SK-N-SH (cell line): ENCODE results near the gene AAMDC. TPM values are rescaled to one million over a fixed set of nuclear protein-coding genes. Genes with fewer than 3 reads are reported as not detected.

Source experiments
- CTCF ChIA-PET: fragments of 300-600, 350-600 bp; formaldehyde crosslinking; extraction: SDS; loops from one replicate; lab custom pipeline; 2021; lab: Yijun Ruan, JAX
- POLR2A ChIA-PET: fragments of 350-600 bp; sonication (Branson Sonifier 250); formaldehyde crosslinking; extraction: SDS; loops from one replicate; lab custom pipeline; 2020; ENCODE audit warnings: antibody characterized with exemption, inconsistent platforms; lab: Yijun Ruan, JAX
- DNase-seq: peaks from one replicate; pipeline ENCODE4 v3.0.0; 2012
- H2AFZ ChIP-seq: fragments of 200-600 bp; sonication (generic); 2 replicates; pipeline ENCODE4 v1.8.1; 2016; ENCODE audit warnings: antibody characterized with exemption, mild to moderate bottlenecking, low read depth
- H3F3A ChIP-seq: fragments of 200-600 bp; sonication (generic); replicated peaks from 2 replicates; pipeline ENCODE3; 2016; ENCODE audit warnings: antibody characterized with exemption, mild to moderate bottlenecking; ENCODE audit not compliant: insufficient read depth
- H3K27ac ChIP-seq, 2 experiments: fragments of 200-500 bp in 1 of 2; fragments of 200-600 bp in 1 of 2; sonication (Bioruptor generic) in 1 of 2; sonication (generic), shearing (Covaris generic) in 1 of 2; 2 replicates each; pipeline versions ENCODE4 v1.5.1 to v1.6.1; 2014 to 2016; ENCODE audit warnings: low read depth in 2 of 2, inconsistent platforms in 1 of 2, low read length in 1 of 2, mild to moderate bottlenecking in 1 of 2, mixed read lengths in 1 of 2
- H3K27me3 ChIP-seq: fragments of 200-600 bp; sonication (generic), shearing (Covaris generic); 2 replicates; pipeline ENCODE4 v1.6.1; 2016; ENCODE audit warnings: mixed run types; ENCODE audit not compliant: insufficient read depth
- H3K36me3 ChIP-seq, 2 experiments: fragments of 200-500 bp in 1 of 2; fragments of 200-600 bp in 1 of 2; sonication (Bioruptor generic) in 1 of 2; sonication (generic) in 1 of 2; replicated peaks in 1 of 2; 2 replicates each; pipeline versions ENCODE3 to v1.5.1; 2014 to 2016; ENCODE audit warnings: low read length in 1 of 2, mild to moderate bottlenecking in 1 of 2; ENCODE audit not compliant: insufficient read depth in 2 of 2, control insufficient read depth in 1 of 2
- H3K4me1 ChIP-seq, 2 experiments: fragments of 200-500 bp in 1 of 2; fragments of 200-600 bp in 1 of 2; sonication (Bioruptor generic) in 1 of 2; sonication (generic), shearing (Covaris generic) in 1 of 2; 2 replicates each; pipeline versions ENCODE4 v1.5.1 to v1.6.1; 2014 to 2016; ENCODE audit warnings: low read depth in 1 of 2, low read length in 1 of 2, mixed run types in 1 of 2; ENCODE audit not compliant: insufficient read depth in 2 of 2, control insufficient read depth in 1 of 2
- H3K4me2 ChIP-seq: fragments of 200-600 bp; sonication (generic), shearing (Covaris generic); 2 replicates; pipeline ENCODE4 v1.6.1; 2017; ENCODE audit warnings: mixed run types
- H3K4me3 ChIP-seq, 2 experiments: fragments of 200-500 bp in 1 of 2; fragments of 200-600 bp in 1 of 2; sonication (Bioruptor generic) in 1 of 2; sonication (generic), shearing (Covaris generic) in 1 of 2; 2 replicates each; pipeline versions ENCODE4 v1.5.1 to v1.8.1; 2014 to 2016; ENCODE audit warnings: low read depth in 2 of 2, inconsistent platforms in 1 of 2, low read length in 1 of 2, mild to moderate bottlenecking in 1 of 2, mixed read lengths in 1 of 2, moderate library complexity in 1 of 2
- H3K79me2 ChIP-seq: fragments of 200-600 bp; sonication (generic); 2 replicates; pipeline ENCODE4 v1.8.1; 2017; ENCODE audit warnings: mild to moderate bottlenecking; ENCODE audit not compliant: insufficient read depth
- H3K9ac ChIP-seq: fragments of 200-600 bp; sonication (generic); 2 replicates; pipeline ENCODE4 v1.6.1; 2017; ENCODE audit warnings: mixed run types
- H3K9me2 ChIP-seq: fragments of 200-600 bp; sonication (generic); 2 replicates; pipeline ENCODE4 v1.6.1; 2017; ENCODE audit warnings: mixed run types
- H3K9me3 ChIP-seq: fragments of 200-600 bp; sonication (generic); 2 replicates; pipeline ENCODE4 v1.6.1; 2017; ENCODE audit warnings: mixed run types, mild to moderate bottlenecking, moderate library complexity
- H4K20me1 ChIP-seq: fragments of 200-600 bp; sonication (generic); 2 replicates; pipeline ENCODE4 v1.6.1; 2017; ENCODE audit warnings: mild to moderate bottlenecking, mixed run types; ENCODE audit not compliant: insufficient read depth
- ELF1 ChIP-seq: IDR thresholded peaks from 2 replicates; pipeline ENCODE4 v1.4.0; 2012
- EP300 ChIP-seq, 2 experiments: IDR thresholded peaks; 2 replicates each; pipeline versions ENCODE4 v1.4.0 to v1.6.1; 2012; ENCODE audit warnings: borderline replicate concordance in 1 of 2, low read depth in 1 of 2, low read length in 1 of 2
- FOSL2 ChIP-seq: IDR thresholded peaks from 2 replicates; pipeline ENCODE4 v1.4.0; 2012; ENCODE audit warnings: low read depth, mild to moderate bottlenecking, moderate library complexity, borderline replicate concordance
- GABPA ChIP-seq: IDR thresholded peaks from 2 replicates; pipeline ENCODE4 v1.4.0; 2012; ENCODE audit warnings: low read depth, mild to moderate bottlenecking
- JUND ChIP-seq: IDR thresholded peaks from 2 replicates; pipeline ENCODE4 v1.4.0; 2012
- MEF2A ChIP-seq: IDR thresholded peaks from 2 replicates; pipeline ENCODE4 v1.4.0; 2012; ENCODE audit warnings: low read depth, borderline replicate concordance
- PBX3 ChIP-seq: IDR thresholded peaks from 2 replicates; pipeline ENCODE4; 2012
- POLR2AphosphoS5 ChIP-seq: IDR thresholded peaks from 2 replicates; pipeline ENCODE4 v1.6.1; 2012; ENCODE audit warnings: low read depth, low read length
- RXRA ChIP-seq: IDR thresholded peaks from 2 replicates; pipeline ENCODE4 v1.4.0; 2012; ENCODE audit warnings: low read depth, mild to moderate bottlenecking, borderline replicate concordance
- SIN3A ChIP-seq: IDR thresholded peaks from 2 replicates; pipeline ENCODE4 v1.6.1; 2012; ENCODE audit warnings: low read depth, mild to moderate bottlenecking, low read length, moderate library complexity, borderline replicate concordance
- SMC3 ChIP-seq: IDR thresholded peaks from 2 replicates; pipeline ENCODE4 v1.6.1; 2012; ENCODE audit warnings: low read depth, low read length, improper control_type of control experiment
- TCF12 ChIP-seq: IDR thresholded peaks from 2 replicates; pipeline ENCODE4 v1.4.0; 2012
- TEAD4 ChIP-seq: IDR thresholded peaks from 2 replicates; pipeline ENCODE4 v1.4.0; 2012; ENCODE audit warnings: mild to moderate bottlenecking, borderline replicate concordance; ENCODE audit not compliant: insufficient read depth
- USF2 ChIP-seq: fragments of 150-350 bp; IDR thresholded peaks from 2 replicates; pipeline ENCODE4 v1.6.1; 2017; ENCODE audit warnings: antibody characterized with exemption, low read length, low read depth, borderline replicate concordance
- WGBS: methylation state at CpG from one replicate; pipeline ENCODE4 v1.1.6; 2017; ENCODE audit warnings: low lambda C conversion rate; 5-methylcytosine and 5-hydroxymethylcytosine counted together
- polyA plus RNA-seq, 3 experiments: library from polyadenylated mRNA; depleted of rRNA; stranded (reverse); fragments of >200 nt; gene quantifications; 2 replicates each; pipeline ENCODE4 v1.2.3, GENCODE V29; 2012
- TF ChIP-seq, protein P1 (sequence below): fragments of 150-350 bp; IDR thresholded peaks from 2 replicates; pipeline ENCODE4 v1.6.1; 2016; ENCODE audit warnings: mild to moderate bottlenecking, low read depth, low read length

AAMDC gene
- polyA plus RNA-seq, 1 of the 3 experiments (the other 2 are of a cell fraction) = 66.6 TPM

GRCh38 chr11:77879218-77879617, 58.3 kb downstream of the AAMDC start:
- no peak overlapping the region for H2AFZ ChIP-seq
- H3K4me3 ChIP-seq = no peak overlapping the region
- peaks cover 27 to 48% of the 10 kb centered on the region in 2 experiments for H3K36me3 ChIP-seq
- H3K27me3 ChIP-seq = no peaks in the 10 kb centered on the region
- H3K79me2 ChIP-seq = no peaks in the 10 kb centered on the region
- H4K20me1 ChIP-seq = no peaks in the 10 kb centered on the region
- H3K27ac ChIP-seq = peak overlapping the region in 1 of 2 experiments; percentile 47; a peak in 2 of 4 replicates
- 92% methylated on average over 3 of the region's 3 CpGs for WGBS
- H3K4me1 ChIP-seq = peaks cover 9 to 11% of the 10 kb centered on the region in 2 experiments; a peak in 1 of 4 replicates
- H3F3A ChIP-seq = peaks cover 5% of the 10 kb centered on the region
- TF ChIP-seq USF2 = no peak
- TF ChIP-seq FOSL2 = no peak
- H3K9me2 ChIP-seq = no peaks in the 10 kb centered on the region
- H3K9me3 ChIP-seq = no peaks in the 10 kb centered on the region
- no peak for DNase-seq
- ChIA-PET POLR2A (no interaction called here), CTCF (interaction anchor here (0.6 kb wide), 1 partner anchor 167 kb away, joined by 3 read pairs; no protein-coding TSS in a partner anchor)
- no peak overlapping the region for H3K4me2 ChIP-seq
- no peak overlapping the region for H3K9ac ChIP-seq

- CTCF ChIA-PET = interaction anchor here (0.5 to 1.1 kb wide), 2 partner anchors 58 to 89 kb away, joined by 3 to 4 read pairs; no protein-coding TSS in a partner anchor
- no peak overlapping the region for H2AFZ ChIP-seq
- no peak overlapping the region for H3K4me2 ChIP-seq
- no peaks in the 10 kb centered on the region for H3K27me3 ChIP-seq
- no peaks in the 10 kb centered on the region for H3K9me3 ChIP-seq
- no peaks in the 10 kb centered on the region for H4K20me1 ChIP-seq
- no peaks in the 10 kb centered on the region for H3K79me2 ChIP-seq
- peaks cover 13 to 36% of the 10 kb centered on the region in 2 experiments for H3K36me3 ChIP-seq
- peaks cover 9 to 16% of the 10 kb centered on the region in 2 experiments; a peak in 1 of 4 replicates for H3K4me1 ChIP-seq
- no peak overlapping the region for H3K4me3 ChIP-seq
- 86% methylated on average over 3 of the region's 3 CpGs for WGBS
- H3K9me2 ChIP-seq = no peaks in the 10 kb centered on the region
- H3K27ac ChIP-seq = no peak overlapping the region
- TF ChIP-seq SMC3 (no peak), ELF1 (no peak), MEF2A (no peak), FOSL2 (no peak), SIN3A (no peak), GABPA (no peak)
- TF ChIP-seq, all 33 proteins: peak for 0
- DNase-seq = no peak
- Histone ChIP-seq H3K9ac (no peak overlapping the region), H3F3A (peaks cover 13% of the 10 kb centered on the region)
- POLR2A ChIA-PET = no interaction called here
Measured at GRCh38 chr11:77882396-77882795, 61.5 kb downstream of the AAMDC start.

- Histone ChIP-seq H3K9me2 (no peaks in the 10 kb centered on the region), H3K27ac (peak overlapping the region; percentile 12 to 77)
- no peak for DNase-seq
Measured at GRCh38 chr11:77883775-77884174, 62.8 kb downstream of the AAMDC start.

More at GRCh38 chr11:77883775-77884174, 62.8 kb downstream of the AAMDC start:
- Histone ChIP-seq H3K4me2 (no peak overlapping the region), H3K4me1 (peaks cover 8 to 12% of the 10 kb centered on the region in 2 experiments; a peak in 1 of 4 replicates), H3K4me3 (no peak overlapping the region), H4K20me1 (no peaks in the 10 kb centered on the region), H3K9me3 (no peaks in the 10 kb centered on the region), H3K9ac (no peak overlapping the region), H3F3A (peaks cover 8% of the 10 kb centered on the region), H3K27me3 (no peaks in the 10 kb centered on the region), H2AFZ (no peak overlapping the region), H3K36me3 (peaks cover 11 to 30% of the 10 kb centered on the region in 2 experiments), H3K79me2 (no peaks in the 10 kb centered on the region)
- 49% methylated on average over 5 of the region's 5 CpGs for WGBS
- TF ChIP-seq POLR2AphosphoS5 (no peak), GABPA (no peak), ELF1 (peak; percentile 17; the same call in 1 of the 2 replicates), PBX3 (peak; percentile 50; the same call in 1 of the 2 replicates), FOSL2 (peak; percentile 70; the same call in 1 of the 2 replicates), TEAD4 (no peak), EP300 (IDR thresholded peaks at IDR 0.05; ENCODE audit: borderline replicate concordance in 1 of 2, low read depth in 1 of 2, low read length in 1 of 2) (0 out of 4 replicates have a peak, but pooled peaks of 1 of the 2 experiments have one; percentile 5), JUND (0 out of 2 replicates have a peak, but pooled peaks have one; percentile 26), RXRA (no peak), TCF12 (peak; percentile 78)
- TF ChIP-seq, protein P1, sequence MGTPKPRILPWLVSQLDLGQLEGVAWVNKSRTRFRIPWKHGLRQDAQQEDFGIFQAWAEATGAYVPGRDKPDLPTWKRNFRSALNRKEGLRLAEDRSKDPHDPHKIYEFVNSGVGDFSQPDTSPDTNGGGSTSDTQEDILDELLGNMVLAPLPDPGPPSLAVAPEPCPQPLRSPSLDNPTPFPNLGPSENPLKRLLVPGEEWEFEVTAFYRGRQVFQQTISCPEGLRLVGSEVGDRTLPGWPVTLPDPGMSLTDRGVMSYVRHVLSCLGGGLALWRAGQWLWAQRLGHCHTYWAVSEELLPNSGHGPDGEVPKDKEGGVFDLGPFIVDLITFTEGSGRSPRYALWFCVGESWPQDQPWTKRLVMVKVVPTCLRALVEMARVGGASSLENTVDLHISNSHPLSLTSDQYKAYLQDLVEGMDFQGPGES = no peak
- POLR2A ChIA-PET = no interaction called here
- CTCF ChIA-PET = no interaction called here
